Inflammatory macrophage treated with lipopolysaccharide for 4 hours (primary cell): ENCODE data around the gene ADGRD2.
"Not testable (repeated sequence)": the region's sequence is repeated elsewhere in the genome, so short reads cannot be mapped to it uniquely, and the experiment has no call there.

ENCODE experiments used
- DNase-seq: peaks from one replicate; pipeline ENCODE4 v3.0.0-alpha.2; 2020

ADGRD2 gene, protein sequence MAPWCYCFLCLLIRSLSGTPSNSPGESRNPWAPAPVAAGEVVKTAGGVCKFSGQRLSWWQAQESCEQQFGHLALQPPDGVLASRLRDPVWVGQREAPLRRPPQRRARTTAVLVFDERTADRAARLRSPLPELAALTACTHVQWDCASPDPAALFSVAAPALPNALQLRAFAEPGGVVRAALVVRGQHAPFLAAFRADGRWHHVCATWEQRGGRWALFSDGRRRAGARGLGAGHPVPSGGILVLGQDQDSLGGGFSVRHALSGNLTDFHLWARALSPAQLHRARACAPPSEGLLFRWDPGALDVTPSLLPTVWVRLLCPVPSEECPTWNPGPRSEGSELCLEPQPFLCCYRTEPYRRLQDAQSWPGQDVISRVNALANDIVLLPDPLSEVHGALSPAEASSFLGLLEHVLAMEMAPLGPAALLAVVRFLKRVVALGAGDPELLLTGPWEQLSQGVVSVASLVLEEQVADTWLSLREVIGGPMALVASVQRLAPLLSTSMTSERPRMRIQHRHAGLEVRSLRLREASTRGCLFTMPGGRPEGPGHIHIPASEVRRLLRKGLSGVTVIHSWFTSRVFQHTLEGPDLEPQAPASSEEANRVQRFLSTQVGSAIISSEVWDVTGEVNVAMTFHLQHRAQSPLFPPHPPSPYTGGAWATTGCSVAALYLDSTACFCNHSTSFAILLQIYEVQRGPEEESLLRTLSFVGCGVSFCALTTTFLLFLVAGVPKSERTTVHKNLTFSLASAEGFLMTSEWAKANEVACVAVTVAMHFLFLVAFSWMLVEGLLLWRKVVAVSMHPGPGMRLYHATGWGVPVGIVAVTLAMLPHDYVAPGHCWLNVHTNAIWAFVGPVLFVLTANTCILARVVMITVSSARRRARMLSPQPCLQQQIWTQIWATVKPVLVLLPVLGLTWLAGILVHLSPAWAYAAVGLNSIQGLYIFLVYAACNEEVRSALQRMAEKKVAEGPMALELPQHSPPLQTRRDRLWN

DNA sequence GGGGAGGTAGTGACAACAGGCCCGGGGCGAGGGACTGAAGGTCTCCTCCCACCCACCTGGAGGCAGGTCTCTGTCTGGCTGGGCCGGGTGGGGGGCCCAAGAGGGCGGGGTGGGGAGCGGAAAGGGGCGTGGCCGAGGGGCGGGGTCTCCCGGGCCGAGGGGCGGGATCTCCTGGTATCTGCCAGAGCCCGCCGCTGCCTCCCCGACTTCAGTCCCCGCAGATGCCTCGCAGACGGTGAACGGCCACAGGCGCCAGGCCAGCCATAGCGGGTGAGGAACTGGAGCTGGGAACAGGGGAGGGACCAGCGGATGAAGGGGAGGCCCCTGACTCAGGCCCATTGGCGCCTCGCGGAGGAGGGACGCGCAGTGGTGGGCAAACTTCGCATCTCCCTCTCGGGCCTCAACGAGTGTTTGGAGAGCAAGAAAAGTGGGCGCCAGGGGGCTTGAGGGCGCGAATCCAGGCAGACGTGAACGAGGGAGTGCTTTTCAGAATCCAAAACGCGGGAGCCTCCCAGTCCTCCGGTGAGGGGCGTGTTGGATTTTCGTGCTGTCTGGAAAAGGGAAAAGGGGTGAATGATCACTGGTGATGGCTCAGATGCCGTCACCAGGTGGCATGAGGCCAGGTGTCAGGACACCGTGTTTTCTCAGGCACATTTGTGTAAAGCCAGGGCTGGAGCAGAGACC, at the start of gene ADGRD2:
Gene ADGRD2, plus strand, starts transcription at position 211 of the 684 bp plus-strand sequence. CDS start 1,216 bp downstream, outside the sequence.
- DNase-seq: no peak

DNA sequence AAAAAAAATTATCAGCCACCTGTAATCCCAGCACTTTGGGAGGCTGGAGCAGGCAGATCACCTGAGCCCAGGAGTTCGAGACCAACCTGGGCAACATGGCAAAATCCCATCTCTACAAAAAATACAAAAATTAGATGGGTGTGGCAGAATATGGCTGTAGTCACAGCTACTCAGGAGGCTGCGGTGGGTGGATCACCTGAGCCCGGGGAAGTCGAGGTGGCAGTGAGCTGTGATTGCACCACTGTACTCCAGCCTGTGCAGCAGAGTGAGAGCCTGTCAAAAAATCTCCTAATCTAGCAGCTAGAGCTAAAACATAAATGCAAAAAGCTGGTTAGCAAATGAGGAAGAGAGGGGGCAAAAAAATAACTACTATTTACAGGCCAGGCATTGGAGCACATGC, 47.0 kb upstream of the ADGRD2 start:
- no peak for DNase-seq

DNA sequence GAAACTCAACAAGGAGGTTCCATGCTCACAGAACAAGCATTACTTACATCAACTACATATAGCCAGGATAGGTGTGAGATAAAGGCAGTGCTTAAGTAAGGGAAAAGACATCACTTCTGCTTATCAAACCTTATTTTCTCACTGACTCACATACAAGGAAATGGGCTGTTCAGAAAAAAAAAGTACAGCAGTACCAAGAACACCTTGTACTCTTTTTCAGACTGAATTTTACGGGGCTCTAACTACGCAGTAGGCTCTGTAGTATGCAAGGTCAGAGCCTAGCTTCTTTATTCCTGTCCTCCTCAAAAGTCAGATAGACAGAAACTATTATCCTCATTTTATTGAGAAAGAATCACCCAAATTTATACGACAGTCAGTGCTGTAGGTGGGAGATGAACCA, 40.8 kb upstream of the ADGRD2 start:
- DNase-seq: no peak

DNA sequence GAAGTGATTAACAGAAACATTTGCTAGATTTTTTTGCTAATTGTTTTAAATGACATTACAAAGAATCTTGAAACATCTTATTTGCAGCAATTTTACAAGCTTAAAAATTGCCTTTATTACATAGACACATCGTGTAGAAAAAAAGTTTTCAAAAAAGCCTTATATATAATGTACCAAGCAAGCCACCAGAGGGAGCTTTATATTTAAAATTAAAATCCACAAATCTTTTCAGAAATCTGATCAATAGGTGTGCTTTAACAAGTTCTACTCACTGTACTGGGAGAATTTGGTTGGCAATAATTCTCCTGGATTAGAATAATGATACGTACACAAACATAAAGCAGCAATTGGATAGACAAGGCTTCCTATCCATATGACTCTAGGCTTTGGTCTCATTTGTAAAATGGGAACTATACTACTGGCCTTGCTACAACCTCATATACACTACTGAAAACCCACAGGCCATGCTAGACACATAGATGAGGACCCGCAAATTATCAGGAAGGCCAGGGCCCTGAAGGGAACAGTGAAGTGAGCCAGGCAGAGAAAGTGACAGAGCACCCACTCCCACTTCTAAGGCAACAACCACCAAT, 39.8 kb upstream of the ADGRD2 start:
- DNase-seq: no peak

DNA sequence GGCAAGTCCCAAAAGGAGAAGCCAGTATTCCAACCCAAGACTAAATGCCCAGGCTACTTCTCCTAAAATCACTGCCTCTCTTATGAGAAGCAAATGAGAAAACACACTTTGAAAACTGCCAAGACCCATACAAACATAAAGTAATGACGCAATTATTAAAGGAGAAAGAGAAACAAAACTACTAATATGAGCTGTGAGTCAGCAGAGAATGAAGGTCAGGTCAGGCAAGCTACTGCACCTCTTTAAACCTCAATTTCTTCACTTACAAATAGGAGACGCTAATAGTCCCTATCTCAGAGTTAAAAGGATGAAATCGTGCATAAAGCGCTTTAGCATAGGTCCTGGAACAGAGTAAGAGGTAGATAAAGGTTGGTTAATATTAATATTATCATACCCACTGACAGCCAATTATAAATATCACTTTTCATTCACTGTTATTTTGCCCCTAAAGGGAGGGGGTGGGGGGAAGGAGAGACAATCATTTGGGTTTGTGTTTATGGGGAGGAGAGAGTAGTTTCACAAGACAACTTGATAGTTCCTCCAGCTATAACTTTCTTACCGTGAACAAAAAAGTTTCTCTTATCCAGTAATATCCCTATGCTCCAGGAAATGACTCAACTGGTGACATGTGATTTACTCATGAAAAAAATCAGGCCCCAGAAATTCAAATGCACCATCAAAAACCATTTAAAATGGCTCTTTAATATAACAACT, 38.6 kb upstream of the ADGRD2 start:
- peak; percentile 84 for DNase-seq

DNA sequence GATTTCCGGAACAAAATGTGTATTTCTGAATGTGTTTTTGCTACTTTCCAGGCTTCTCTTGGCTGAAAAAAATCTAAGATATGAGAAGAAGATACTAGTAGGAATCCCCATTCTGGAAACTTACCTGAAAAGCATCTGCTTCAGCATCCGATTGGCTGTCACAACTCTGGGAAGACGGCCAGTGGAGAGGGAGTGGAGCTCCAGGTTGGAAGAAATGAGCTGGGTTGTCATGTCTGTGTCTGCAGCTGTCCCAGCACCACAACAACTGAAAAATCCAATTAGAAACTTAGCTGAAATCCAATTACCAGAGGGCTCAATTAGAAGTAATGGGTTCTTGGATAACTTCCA, 38.0 kb upstream of the ADGRD2 start:
- DNase-seq: no peak

DNA sequence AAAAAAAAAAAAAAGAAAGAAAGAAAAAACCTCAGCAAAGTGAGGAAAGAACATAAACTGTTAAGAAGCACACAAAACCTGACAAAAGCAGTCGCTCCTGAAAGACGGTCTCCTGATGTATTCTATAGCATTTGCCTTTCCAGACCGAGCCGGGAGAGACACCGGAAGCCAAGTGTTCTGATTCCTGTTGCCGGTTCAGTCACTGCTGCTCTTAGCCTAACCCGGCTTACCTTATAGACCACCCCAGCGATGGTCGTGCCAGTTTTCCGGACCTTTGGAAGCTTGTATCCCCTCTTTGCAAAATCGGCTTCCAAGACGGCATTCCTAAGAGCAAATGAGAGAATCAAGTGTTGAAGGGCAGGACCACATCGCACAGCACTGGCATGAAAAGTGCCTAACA, 35.6 kb upstream of the ADGRD2 start:
- DNase-seq: no peak

DNA sequence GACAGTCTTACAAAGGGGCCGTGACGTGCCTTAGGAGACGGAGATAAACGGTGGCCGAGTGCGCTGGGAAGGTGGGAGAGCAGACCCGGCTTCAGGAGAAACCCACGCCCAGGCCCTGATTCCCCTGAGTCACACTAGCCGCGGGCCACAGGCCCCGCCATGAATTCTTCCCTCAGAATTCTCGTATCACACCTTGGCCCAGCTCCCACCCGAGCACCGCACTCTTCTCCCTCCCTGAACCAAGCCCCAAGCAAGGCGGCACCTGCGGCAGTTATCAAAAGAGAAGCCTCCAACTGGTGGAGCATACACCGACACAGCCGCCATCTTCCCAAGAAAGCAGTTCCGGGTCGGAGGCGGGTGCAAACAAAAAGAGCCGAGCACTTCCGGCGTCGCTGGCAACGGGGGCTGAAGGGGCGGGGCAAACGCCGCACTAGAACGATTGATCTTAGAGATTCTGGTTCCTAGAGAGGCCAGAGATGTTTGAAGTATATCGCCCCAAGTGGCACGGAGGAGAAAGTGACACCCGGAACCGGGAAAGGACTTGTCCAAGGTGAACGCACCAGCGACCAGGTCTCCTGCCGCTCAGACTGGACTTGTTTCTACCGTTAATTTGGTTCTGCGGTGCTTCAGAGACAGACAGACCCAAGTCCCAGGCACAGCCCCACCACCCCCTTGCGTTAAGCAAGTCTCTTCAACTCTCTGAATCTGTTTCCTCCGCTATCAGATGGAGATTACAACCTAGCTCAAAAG, 35.0 kb upstream of the ADGRD2 start, which contains the start of gene PSMB7:
Gene PSMB7, minus strand, starts transcription at position 341 of the 750 bp plus-strand sequence. Its CDS starts 17 bp downstream, at position 324.
- DNase-seq: peak; percentile 97

DNA sequence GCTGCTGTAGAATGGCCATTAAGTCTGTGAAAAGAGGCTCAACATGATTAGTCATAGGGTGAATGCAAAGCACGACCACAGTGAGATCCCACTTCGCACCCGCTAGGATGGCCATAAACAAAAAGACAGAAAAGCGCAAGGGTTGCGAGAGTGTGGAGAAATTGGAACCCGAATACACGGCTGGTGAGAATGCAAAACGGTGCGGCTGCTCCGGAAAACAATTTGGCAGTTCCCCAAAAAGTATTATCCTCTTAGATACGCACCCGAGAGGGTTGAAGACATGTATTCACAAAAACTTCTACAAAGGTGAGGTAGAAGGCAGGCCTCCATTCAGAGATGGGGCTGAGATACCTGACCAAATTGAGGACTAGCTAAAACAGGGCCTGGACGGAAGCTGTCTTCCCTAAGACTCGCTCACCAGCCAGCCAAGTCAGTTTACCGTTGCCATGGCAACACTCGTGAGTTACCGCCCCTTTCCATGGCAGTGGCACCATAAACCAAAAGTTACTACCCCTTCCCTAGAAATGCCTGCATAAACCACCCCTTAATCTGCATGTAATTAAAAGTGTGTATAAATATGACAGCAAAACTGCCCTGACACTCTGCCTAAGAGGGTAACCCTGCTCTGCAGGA, 34.3 kb upstream of the ADGRD2 start:
- no peak for DNase-seq

DNA sequence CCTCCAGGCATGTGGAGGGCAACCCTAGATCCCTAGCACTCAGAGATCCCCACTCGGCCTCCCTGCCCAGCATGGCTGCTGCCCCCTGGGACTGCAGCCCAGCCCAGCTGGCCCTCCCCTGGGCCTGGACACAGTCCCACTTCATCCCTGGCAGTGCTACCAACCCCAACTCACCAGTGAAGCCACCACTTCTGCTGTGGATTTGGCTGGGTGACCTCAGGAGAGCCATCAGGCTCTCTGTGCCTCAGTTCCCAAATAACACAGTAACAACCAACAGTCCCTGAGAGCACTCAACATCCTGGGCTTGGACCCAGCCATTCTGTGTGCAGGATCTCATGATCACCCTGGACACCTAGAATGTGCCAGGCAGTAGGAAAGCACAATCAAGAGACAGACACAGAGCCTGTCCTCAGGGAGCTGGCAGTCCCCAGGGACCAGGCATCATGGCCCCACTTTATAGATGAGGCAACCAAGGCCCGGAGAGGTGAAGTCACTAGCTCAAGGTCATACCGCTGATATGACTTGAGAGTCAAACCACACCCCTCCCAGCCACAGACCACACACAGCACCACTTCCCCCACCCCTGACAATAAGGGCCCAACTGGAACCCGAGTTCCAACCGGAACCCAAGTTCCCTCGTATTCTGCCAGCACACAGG, 30.3 kb upstream of the ADGRD2 start:
- DNase-seq: no peak

DNA sequence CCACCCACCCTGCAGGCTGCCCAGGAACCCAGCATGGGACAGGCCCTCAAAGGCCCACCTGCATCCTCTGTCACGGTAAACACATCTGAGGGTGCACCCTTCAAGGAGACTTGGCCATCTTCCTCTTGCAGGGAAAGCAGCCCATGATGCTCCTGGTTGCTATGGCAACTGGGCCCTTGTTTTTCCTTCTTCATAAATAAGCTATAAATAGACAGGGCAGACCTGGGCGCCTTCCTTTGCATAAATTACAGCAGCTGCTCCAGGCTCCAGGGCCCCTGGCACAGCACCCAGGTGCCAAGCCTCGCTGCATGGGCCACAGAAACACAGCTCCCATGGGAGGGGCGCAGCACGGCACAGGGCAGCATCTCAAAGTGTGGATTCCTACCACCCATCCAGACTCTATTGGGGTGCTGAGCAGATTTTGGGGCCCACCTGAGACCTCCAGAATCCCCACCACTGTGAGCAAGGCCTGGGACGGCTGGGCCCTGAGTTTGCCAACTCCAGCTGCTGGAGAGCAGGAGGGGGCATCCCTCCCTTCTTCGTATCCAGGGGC, 29.2 kb upstream of the ADGRD2 start:
- DNase-seq: no peak

DNA sequence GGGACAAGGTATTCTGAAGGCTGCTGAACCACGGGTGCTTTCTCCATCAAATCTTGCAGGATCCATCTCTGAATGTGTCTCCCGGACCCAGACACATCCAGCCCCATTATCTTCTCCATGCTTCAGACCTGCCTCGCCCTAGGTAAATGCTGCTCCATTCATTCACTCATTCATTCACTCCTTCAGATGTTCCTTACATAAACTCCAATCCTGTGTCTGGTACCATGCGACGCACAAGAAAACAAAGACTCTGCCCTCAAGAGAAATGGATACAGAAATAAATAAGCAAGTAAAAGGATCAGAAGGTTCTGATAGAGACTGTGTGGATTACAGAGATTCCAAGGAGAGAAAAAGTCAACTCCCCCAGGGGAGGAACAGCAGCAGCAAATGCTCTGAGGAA, 27.1 kb upstream of the ADGRD2 start:
- no peak for DNase-seq

DNA sequence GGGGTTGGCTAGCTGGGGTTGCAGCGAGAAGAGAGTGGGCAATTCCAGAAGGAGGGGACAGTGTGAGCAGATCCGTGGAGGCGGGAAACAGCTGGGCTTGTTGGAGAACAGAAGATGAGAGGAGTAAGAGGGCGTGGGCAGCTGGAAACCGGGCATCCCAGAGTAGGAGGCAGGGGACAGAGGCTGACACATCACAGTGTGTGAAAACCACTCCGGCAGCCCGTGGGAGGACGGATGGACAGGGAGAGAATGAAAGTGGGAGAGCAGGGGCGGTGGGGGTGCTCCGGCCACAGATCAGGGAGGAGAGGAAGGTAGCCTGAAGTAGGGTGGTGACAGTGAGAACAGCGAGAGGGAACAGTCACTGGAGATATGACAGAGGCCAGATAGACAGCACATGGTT, 26.7 kb upstream of the ADGRD2 start:
- no peak for DNase-seq

DNA sequence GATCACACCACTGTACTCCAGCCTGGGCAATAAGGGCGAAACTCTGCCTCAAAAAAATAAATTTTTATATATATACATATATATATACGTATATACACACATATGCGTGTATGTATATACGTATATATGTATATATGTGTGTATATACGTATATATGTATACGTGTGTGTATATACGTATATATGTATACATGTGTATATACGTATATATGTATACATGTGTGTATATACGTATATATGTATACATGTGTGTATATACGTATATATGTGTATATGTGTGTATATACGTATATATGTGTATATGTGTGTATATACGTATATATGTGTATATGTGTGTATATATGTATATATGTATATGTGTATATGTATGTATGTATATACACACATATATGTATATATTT, 24.5 kb upstream of the ADGRD2 start:
- not testable (repeated sequence) for DNase-seq

DNA sequence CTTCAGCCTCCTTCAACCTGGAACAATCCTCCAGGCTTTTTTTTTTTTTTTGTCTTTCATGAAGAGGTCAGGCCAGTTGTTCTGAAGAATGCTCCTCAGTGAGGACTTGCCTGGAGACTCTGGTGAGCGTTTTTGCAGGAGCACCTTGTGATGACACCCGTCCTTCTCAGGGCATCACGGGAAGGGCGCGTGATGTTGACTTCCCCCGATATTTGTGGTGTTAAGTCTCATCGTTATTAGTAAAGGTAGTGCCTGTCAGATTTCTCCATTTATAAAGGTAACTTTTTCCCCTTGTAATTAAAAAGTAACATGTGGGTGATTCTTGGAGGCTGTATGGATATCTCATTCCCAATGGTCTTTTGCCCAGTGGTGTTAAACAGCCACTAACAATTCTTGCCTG, 23.9 kb upstream of the ADGRD2 start:
- DNase-seq: no peak

DNA sequence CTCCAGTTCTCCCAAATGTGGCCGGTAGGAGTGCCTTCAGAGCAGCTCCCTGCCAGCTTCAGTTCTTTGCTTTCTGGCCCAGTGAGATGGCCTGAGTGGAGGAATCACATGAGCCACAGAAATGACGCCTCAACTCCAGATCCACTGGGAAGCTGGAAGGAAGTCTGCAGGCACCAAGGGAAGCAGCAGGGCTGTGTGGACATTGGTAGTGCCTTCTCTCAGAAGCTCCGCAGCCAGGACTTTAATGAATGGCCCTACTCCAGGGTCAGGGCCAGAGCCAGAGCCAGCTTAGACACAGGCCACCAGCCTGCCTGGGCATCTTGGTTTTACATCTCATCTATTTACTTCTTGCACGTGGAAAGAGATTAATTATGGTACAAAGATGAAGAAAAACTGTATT, 23.0 kb upstream of the ADGRD2 start:
- no peak for DNase-seq

DNA sequence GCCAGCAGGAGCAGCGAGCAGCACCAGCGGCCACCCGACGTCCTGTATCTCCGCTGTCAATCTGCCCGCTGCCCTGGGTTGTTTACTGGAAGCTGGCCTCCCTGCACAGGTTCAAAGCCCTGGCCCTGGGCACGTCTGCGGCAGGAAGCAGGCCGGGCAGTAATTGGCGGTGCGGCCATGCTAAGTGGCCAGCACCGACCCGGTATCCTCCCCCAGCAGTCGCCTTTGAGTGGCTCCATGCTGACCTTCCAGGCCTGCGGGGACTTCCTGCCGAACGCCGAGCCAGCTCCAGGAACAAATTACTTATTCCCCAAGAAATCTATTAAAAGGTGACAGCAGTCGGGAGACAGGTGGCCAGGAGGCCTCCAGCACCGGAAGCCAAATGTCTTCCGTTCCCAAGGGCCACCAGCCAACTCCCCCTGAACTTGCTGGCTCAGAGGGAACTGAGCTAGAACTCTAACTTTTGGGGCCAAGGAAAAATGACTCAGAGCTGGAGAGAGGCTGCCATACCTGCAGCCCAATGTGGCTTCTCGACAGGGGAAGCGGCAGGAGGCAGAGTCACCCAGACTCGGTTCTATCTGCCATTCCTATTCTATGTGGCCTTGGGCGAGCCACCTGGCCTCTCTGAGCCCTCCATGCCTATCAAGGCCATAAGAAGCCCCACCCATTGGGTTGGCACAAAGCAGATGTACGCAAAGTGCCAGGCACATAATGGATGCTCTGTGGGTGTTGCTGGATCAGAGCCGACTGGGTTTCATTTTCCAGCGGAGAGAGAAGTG, 21.3 kb upstream of the ADGRD2 start:
- DNase-seq: no peak

DNA sequence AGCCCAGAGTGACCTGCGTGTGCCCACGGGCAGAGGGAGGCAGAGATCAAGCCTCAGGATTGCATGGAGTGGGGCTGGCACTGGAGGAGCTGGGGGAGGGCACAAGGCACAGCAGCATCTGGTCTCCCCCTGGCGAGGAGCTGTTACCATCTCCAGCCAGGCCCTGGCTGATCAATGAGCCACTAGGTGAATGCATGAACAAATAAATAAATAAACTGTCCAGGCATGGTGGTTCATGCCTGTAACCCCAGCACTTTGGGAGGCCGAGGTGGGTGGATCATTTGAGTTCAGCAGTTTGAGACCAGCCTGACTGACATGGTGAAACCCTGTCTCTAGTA, 20.8 kb upstream of the ADGRD2 start:
- no peak for DNase-seq

DNA sequence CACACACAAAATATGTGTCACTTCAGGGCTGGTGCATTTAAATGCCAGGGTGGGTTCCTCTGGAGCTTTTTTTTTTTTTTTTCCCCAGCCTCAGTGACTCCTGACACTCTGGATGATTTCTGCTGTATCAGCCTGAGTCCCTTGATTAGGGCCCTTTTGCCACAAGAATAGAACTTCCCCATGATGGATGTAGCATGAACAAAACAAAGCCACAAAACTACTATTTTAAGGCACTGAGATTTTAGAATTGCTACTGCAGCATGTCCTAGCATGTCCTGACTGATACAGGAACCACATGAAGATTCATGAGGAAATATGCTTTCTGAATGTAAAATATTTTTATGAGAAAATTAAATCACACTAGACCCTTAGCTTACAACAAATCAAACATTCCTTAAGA, 13.9 kb upstream of the ADGRD2 start:
- DNase-seq: no peak
